Stimulated activated CD4-positive, alpha-beta T cell treated with anti-CD3 and anti-CD28 coated beads, Interleukin-1b, Interleukin-23, amount 100 ng/mL, for 24 hours (primary cell): ENCODE measurements around the gene NEK5.
A peak's percentile ranks its signal among the peaks of the same experiment; 100 is the strongest.
"Not testable (repeated sequence)": the region's sequence is repeated elsewhere in the genome, so short reads cannot be mapped to it uniquely, and the experiment has no call there.

Source experiments
- DNase-seq, 4 experiments: peaks; one replicate each; pipeline ENCODE4 v3.0.0-alpha.2; 2020; ENCODE audit warnings: low read depth in 4 of 4, low spot score in 1 of 4

NEK5 gene

DNA sequence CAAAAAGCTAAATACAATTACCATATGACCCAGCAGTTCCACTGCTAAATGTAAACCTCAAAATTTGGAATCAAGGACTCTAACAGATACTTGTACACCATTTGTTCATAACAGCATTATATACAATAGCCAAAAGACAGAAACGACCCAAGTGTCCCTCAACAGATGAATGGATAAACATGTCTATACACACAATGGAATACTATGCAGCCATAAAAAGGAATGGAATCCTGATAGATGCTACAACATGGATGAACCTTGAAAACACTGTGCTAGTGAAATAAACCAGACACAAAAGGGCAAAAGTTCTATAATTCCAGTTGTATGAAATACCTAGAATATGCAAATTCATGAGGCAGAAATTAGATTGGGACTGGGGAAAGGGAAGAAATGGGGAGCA is 18.4 kb upstream of the NEK5 start:
- DNase-seq, result no peak

DNA sequence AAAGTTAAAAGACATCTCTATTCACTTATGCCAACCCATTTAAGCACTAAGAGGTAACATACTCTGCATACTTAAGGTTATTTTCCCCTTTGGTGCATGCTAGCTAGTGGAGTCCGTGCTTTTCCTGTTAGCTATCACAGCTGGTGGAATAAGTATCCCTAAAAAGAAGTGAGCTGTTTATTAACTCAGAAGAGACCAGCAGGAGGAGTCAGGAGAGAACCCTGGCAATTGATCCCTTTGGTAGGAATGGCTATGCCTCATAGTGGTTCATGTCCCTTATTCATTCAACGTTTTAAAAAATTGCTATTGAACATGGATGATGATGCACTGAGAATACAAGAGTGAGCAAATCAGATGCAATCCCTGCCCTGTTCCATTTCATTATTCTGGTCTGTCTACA is 12.4 kb upstream of the NEK5 start:
- no peak for DNase-seq

DNA sequence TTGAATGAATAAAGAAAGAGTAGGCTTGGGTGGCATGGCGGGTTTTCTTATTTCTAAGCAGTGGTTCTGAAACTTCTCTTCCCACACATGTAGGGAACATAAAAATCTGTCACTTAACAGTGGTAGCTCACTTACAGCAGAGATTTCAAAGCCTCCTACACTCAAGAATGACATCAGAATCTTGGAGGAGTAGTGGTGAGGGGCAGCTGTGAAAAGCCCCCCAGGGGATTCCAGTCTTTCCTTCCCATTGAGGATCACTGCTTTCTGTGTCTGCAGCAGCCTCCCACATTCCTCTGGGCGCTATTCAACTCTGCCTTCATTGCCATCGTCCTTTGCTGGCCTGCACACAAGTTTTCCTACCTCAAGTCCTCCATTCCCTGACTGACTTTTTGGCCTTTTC is 8.6 kb upstream of the NEK5 start:
- DNase-seq, result no peak

DNA sequence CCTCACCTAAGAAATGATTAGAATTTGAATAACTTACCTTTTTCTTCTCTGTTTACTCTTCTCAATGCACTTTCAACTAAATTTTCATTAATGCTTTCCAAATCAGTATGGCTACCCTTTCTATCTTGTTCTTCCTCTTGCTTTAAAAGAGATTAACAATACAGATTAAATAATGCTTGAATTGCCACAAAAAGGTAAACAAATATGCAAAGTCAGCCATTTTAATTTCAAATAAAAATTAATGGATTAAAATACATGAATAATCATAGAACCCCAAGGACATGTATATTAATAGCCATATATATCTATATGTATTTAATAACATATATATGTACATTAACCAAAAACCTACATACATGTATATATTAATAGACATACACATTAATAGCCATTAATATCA is 7.9 kb upstream of the NEK5 start:
- no peak for DNase-seq

DNA sequence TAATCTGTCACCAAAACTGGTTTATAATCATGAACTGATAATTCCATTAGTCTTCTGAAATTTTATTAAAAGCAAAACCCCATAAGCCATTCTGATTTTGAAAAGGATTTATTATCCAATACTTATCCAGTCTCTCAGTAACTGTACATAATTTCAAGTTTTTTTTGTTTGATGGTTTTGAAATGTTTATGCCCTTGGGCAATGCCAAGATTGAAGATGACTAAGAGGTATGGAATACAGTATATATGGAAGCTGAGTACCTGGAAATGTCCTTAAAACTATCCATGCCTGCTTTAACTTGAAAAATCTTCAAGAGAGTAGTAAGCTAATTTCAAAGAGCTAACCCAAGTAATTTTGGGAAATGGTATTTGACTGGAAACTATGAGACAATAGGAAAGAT is 1.8 kb upstream of the NEK5 start:
- DNase-seq, result no peak

DNA sequence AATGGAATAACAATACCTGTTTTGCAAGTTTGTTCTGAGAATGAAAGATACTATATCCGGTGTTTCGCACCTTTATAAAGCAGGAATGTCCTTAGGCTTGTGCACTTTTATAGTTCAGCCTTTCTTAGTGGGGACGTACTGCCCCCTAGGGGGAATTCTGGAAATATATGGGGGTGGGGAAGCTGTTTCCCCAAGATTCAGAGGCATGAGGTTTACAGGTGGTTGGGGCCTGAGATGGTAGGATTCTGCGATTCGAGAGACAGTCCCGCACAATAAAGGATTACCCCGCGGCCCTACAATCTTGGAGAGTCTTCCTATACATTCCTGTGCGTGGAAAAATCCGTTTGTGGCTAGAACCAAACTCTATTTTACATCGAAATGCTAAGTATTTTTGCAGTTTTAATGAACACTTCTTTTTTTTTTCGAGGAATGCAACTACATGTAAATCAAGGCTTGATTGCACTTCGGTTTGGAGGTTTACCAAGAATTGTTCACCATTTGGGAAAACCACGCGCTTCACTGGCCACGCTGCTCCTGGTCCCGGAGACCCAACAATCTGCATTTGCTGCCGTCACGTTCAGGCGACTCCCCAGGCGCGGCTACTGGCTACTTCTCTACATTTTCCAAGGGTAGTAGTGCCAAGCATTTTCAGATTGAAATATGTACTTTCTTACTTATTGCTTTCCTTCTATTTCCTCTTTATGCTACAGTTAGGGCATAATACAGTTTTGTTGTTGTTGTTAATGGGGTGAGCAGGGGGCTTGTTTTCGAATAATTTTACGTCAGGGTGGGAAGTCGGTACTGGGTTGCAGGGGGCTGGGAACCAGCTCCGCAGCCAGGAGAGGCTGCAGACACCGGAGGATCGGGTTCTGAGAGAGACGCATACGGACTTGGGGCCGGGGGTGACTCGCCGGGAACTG is 830 bp downstream of the NEK5 start:
- DNase-seq, result peak in 3 of 4 experiments; percentile 20 to 32 (median 21)

DNA sequence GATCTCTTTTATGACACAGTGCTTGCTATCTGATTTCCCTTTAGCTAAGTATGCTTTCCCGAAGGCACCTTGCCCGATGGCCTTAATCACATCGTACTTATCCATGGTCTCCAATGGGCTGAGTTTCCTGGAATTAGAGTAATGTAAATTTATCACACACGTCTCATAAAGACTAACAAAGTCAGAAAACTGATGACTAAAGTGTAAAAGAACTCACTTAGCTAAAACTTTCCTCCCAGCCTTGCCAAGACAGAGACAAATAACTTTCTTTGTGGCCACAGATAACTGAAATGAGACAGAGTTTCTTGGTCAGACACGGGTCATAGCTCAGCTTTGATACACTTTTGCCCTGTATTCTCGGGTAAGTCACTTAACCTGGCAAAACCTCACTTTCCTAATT is 1.5 kb downstream of the NEK5 start:
- DNase-seq, result no peak

DNA sequence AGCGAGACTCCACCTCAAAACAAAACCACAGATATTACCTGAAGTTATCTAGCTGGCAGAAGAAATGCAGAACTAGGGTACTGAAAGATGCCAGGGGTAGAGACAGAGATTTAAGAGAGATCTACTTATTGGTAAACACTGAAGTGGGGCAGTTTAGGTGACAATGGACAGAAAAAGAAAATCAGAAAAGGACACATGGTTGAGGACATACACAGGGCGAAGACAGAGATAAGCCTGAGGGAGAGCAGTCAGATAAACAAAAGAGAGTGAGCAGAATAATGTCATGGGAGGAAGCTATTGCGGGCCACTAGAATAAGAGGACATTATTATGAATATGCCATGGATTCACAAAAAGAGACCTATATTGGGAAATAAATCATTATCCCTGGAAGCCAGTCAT is 3.3 kb downstream of the NEK5 start:
- no peak for DNase-seq

DNA sequence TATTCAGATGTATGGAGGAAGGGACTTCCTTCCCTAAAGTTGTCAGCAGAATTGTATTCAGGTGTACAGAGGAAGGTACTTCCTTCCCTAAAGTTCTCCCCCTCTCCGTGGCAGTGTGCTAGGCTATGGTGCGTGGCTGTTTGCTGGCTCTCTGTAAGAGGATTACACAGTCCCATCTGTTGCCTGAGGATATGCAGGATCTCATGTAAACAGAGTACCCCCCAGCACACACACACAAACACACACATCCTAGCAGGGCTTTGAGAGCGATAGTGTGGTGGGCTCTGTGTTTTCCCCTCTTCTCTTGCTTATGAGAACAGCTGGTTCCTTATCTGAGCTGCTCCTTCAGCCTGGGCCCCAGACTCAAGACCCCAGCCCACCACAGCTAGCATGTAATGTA is 10.3 kb downstream of the NEK5 start:
- DNase-seq, result no peak

DNA sequence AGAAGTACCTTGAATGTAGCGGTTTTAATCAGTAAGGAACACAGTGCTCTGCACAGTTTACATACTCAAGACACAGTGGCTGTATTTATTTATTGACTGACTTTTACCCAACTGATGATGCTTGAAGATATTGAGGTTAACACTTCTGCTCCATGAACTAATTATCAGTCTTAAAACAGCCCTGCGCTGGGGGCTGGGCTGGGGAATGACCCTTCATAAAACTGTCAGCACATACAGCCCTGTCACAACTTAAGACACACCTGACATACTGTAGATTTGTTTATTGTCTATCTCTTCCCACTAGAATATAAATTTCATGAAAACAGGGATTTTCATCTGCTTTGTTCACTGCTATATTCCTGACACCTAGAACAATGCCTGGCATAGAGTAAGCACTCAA is 10.8 kb downstream of the NEK5 start:
- DNase-seq, result no peak

DNA sequence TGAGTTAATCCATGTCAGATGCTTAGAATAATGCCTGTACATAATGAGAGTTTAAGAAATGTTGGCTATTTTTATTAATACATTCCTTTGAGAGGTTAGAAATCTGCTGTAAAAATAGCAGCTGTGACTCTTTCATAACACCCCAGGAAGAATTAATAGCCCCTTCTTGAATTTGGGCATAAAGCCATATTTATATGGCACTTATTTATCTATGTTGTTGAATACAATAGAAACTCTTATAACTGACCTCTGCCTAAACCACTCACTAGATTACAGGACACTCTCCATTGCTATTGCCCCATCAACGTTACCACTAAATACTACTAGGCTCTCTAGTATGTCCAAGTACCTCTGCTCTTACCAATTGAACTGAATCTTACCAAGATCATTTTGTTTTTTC is 16.3 kb downstream of the NEK5 start:
- DNase-seq, result no peak

DNA sequence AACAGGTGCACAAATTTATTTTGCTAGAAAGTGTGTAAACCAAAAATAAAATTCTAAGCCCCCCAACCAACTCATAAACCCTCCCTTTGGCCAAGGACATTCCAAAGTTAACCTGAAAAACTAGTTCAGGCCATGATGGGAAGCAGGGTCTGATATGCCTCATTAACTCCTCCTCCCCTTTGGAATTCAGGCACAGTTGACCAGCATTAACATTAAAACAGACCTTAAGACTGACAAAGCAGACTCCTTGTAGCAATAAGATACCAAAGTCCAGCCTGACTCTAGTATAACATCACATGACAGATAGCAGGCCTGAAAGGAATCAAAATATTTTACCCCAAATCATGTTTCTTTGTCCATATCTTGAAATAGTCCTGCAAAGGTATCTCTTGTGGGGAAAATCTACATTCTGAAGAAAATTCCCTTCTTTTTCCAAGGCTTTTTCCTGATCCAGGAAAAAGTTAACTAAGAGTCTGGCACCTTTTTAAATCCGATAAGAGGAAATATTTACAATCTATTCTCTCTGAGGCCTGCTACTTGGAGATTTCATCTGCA is 19.7 kb downstream of the NEK5 start:
- no peak for DNase-seq

DNA sequence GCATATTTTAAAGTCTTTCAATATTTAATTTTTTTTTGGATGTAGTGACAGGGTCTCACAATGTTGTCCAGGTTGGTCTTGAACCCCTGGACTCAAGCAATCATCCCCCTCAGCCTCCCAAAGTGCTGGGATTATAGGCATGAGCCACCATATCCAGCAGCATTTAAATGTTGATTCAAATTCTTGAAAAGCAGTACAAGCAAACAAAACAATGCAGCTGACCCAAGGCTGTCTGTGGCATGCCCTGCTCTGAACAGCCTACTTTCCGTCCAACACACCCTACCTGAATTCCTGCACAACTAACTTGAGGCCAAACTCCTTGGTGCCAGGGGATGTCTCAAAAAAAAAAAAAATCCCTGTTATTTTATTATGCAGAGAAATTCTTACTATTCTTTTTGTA is 23.0 kb downstream of the NEK5 start:
- no peak for DNase-seq

DNA sequence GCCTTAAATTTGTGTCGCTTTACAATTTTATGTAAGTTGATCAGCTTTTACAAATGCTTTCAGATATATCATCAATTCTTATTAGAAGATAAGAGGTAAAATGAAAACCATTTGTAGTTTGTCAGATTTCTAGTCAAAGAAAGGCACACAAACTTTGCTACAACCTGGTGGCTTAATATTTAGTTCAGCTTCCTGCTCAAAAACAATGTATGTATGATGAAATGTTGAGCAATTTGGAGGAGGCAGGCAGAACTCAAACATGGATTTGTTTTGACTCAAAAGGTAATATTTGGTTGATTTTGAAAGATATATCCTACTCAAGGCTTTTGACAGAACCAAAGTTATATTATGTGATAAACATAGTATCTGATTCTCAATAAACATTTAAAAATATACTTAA is 24.2 kb downstream of the NEK5 start:
- no peak for DNase-seq

DNA sequence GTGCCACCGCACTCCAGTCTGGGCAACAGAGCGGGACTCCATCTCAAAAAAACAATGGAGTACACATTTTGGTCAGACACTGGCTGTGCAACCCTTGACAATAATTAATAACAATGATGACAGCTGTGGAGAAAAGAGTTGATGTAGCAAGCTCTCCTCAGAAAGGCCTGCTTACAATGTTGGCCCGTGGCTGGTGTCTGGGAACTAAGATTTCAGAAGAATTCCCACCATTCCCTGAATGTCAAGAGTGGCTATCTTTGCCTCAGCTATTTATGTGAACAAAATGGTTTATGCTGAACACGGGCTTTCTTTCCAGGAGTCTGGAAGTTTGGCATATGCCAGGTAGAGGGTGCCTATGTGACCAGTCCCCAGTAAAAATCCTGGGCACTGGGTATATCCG is 25.5 kb downstream of the NEK5 start:
- DNase-seq, result no peak

DNA sequence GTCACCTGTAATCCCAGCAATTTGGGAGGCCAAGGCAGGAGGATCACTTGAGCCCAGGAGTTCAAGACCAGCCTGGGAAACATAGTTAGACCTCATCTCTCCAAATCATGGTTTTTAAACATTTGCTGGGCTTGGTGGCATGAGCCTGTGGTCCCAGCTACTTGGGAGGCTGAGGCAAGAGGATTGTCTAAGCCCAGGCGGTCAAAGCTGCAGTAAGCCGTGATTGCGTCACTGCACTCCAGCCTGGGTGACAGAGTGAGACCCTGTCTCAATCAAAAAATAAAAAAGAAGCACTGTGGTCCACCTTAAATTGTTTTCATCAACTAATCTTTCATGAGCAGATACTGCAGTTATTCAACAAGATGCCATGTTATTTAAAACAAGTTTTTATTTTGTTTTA is 26.4 kb downstream of the NEK5 start:
- DNase-seq, result not testable (repeated sequence)

DNA sequence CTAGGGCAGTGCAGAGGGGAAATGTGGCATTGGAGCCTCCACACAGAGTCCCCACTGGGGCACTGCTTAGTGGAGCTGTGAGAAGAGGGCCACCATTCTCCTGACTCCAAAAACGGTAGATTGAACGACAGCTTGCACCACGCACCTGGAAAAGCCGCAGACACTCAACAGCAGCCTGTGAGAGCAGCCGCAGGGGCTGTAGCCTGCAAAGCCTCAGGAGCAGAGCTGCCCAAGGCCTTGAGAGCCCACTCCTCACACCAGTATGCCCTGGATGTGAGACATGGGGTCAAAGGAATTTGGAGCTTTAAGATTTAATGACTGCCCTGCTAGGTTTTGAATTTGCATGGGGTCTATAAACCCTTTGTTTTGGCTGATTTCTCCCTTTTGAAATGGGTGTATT is 31.7 kb downstream of the NEK5 start:
- DNase-seq, result no peak

DNA sequence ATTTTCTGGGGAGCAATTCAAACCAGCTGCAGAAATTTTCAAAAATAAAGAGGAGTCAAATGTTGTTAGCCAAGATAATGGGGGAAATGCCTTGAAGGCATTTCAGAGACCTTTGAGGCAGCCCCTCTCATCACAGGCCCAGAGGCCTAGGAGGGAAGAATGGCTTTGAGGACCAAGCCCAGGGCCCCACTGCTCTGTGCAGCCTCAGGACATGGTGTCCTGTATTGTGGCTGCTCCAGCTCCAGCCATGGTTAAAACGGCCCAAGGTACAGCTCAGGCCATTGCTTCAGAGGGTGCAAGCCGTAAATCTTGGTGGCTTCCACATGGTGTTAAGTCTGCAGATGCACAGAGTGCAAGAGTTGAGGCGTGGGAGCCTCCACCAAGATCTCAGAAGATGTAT is 32.1 kb downstream of the NEK5 start:
- DNase-seq, result no peak

DNA sequence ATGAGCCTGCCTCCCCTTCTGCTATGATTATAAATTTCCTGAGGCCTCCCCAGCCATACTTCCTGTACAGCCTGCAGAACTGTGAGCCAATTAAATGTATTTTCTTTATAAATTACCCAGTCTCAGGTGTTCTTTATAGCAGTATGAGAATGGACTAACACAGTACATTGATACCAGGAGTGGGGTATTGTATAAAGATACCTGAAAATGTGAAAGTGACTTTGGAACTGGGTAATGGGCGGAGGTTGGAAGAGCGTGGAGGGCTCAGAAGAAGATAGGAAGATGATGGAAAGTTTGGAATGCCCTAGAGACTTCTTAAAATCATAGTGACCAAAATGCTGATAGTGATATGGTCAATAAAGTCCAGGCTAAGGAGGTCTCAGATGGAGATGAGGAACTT is 32.8 kb downstream of the NEK5 start:
- no peak for DNase-seq

DNA sequence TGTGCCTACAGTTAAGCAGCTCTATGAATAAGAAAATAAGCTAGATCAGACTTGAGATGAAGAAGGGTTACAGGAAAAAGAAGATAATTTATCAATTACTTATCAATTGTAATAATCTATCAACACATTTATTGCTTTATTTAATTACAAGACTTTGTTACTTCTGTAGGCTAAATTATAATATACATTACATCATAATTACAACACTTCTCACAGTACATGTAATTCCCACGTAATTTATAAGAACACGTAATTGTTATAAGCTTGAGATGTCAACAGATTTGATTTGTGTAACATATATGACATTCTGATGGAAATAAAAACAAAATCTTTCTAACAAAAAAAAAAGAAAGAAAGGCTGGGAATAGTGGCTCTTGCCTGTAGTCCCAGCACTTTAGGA is 36.8 kb downstream of the NEK5 start:
- no peak for DNase-seq

DNA sequence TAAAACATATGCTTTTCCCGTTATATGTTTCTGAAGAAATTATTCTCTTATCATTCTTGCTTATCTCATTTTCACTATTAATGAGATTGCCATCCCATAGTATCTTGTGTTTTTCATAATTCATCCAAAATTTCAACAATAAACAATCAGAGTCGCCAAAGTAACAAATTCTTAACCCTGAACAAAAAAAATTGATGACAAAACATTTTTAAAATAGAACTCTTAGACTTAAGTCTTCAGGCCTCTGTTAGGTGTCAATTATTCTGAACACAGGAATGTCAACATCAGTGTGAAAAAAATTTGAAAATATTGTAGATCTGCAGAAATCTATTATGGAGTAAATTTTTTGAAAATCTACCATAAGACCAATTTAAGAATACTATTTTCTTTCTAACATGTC is 37.4 kb downstream of the NEK5 start:
- DNase-seq, result no peak

DNA sequence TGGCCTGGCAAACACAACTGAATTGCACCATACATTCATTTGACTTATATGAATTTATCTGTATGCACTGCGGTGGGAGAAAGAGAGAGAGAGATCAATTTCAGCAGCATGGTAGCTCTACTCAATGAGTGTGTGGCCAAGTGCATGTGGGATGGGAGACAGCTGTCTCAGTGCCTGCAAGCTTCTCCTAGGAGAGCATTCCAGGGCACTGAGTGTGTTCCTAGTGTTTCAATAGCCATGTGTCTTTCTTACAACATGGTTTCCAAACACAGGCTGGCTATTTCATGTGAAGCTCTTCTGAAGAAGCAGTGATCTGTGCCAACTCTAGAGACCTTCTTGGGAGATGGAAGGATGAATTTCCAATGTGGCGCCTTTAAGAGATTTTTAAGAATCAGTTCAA is 43.5 kb downstream of the NEK5 start:
- no peak for DNase-seq

DNA sequence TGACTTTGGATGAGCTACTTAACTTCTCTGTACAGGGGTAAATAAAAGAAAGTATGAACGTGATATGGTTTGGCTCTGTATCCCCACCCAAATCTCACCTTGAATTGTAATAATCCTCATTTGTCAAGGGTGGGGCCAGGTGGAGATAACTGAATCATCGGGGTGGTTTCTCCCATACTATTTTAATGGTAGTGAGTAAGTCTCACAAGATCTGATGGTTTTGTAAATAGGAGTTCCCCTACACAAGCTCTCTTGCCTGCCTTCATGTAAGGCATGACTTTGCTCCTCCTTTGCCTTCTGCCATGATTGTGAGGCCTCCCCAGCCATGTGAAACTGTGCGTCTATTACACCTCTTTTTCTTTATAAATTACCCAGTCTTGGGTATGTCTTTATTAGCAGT is 43.9 kb downstream of the NEK5 start:
- DNase-seq, result not testable (repeated sequence)
